HEK293 (cell line): ENCODE measurements around the gene NLGN1.

ENCODE experiments used
- CTCF ChIA-PET: fragments of 350-600 bp; formaldehyde crosslinking; extraction: SDS; loops from one replicate; lab custom pipeline; 2021; ENCODE audit warnings: antibody characterized with exemption; lab: Yijun Ruan, JAX
- POLR2A ChIA-PET: fragments of 300-600 bp; formaldehyde crosslinking; extraction: SDS; loops from one replicate; lab custom pipeline; 2020; ENCODE audit warnings: antibody characterized with exemption, inconsistent platforms; lab: Yijun Ruan, JAX
- H3K27ac ChIP-seq: fragments of 200-500 bp; sonication (Bioruptor generic); 2 replicates; pipeline ENCODE4 v1.5.1; 2014; ENCODE audit warnings: low read depth, low read length, control low read depth, inconsistent platforms; ENCODE audit errors: extremely low read depth
- H3K36me3 ChIP-seq, 2 experiments: fragments of 200-500 bp in 1 of 2; sonication (Bioruptor generic) in 1 of 2; 1 replicate in 1 of 2; 2 replicates in 1 of 2; pipeline ENCODE4 v1.5.1; 2014 to 2017; ENCODE audit warnings: inconsistent platforms in 2 of 2, low read length in 2 of 2; ENCODE audit not compliant: control insufficient read depth in 2 of 2, insufficient read depth in 1 of 2
- H3K4me1 ChIP-seq: fragments of 200-500 bp; sonication (Bioruptor generic); 2 replicates; pipeline ENCODE4 v1.5.1; 2014; ENCODE audit warnings: mild to moderate bottlenecking, low read length, inconsistent platforms; ENCODE audit not compliant: control insufficient read depth, insufficient read depth
- H3K4me3 ChIP-seq: 2 replicates; pipeline ENCODE4 v1.5.1; 2011; ENCODE audit warnings: low read depth, mild to moderate bottlenecking, control low read depth, low read length, moderate library complexity
- H3K9me3 ChIP-seq: fragments of 200-500 bp; sonication (Bioruptor generic); 2 replicates; pipeline ENCODE4 v1.5.1; 2014; ENCODE audit warnings: low read depth, low read length, inconsistent platforms; ENCODE audit not compliant: control insufficient read depth, insufficient read depth
- FEZF1 ChIP-seq: fragments of 450-650 bp; formaldehyde crosslinking; IDR thresholded peaks from 2 replicates; pipeline ENCODE4 v1.5.1; 2016; ENCODE audit warnings: missing biosample characterization, missing genetic modification characterization
- GLIS2 ChIP-seq: fragments of 450-650 bp; formaldehyde crosslinking; IDR thresholded peaks from 2 replicates; pipeline ENCODE4 v1.5.1; 2016; ENCODE audit warnings: missing biosample characterization, missing genetic modification characterization
- HIC1 ChIP-seq: fragments of 450-650 bp; formaldehyde crosslinking; IDR thresholded peaks from 2 replicates; pipeline ENCODE4 v1.5.1; 2016; ENCODE audit warnings: missing biosample characterization, missing genetic modification characterization
- MEIS1 ChIP-seq: sonication (generic); formaldehyde crosslinking; IDR thresholded peaks from 2 replicates; pipeline ENCODE4 v1.8.1; 2022; ENCODE audit warnings: missing genetic modification reagents, mild to moderate bottlenecking, borderline replicate concordance
- MZF1 ChIP-seq: fragments of 450-650 bp; formaldehyde crosslinking; IDR thresholded peaks from 2 replicates; pipeline ENCODE4 v1.5.1; 2017; ENCODE audit warnings: missing biosample characterization, missing genetic modification characterization, borderline replicate concordance
- WT1 ChIP-seq: fragments of 450-650 bp; formaldehyde crosslinking; IDR thresholded peaks from 2 replicates; pipeline ENCODE4 v1.5.1; 2016; ENCODE audit warnings: missing biosample characterization, missing genetic modification characterization
- YY2 ChIP-seq: fragments of 450-650 bp; formaldehyde crosslinking; IDR thresholded peaks from 2 replicates; pipeline ENCODE4 v1.5.1; 2016; ENCODE audit warnings: missing biosample characterization, missing genetic modification characterization
- ZBTB1 ChIP-seq: fragments of 450-650 bp; formaldehyde crosslinking; IDR thresholded peaks from 2 replicates; pipeline ENCODE4 v1.5.1; 2016; ENCODE audit warnings: missing biosample characterization, missing genetic modification characterization
- ZBTB7A ChIP-seq: fragments of 450-650 bp; formaldehyde crosslinking; IDR thresholded peaks from 2 replicates; pipeline ENCODE4 v1.5.1; 2016; ENCODE audit warnings: low read depth, missing biosample characterization, missing genetic modification characterization
- ZBTB8A ChIP-seq: fragments of 450-650 bp; formaldehyde crosslinking; IDR thresholded peaks from 2 replicates; pipeline ENCODE4 v1.5.1; 2016; ENCODE audit warnings: missing biosample characterization, missing genetic modification characterization
- ZFHX2 ChIP-seq: fragments of 450-650 bp; formaldehyde crosslinking; conservative IDR thresholded peaks from 2 replicates; pipeline ENCODE4 v1.5.1; 2016; ENCODE audit warnings: missing biosample characterization, missing genetic modification characterization
- ZFP37 ChIP-seq: fragments of 450-650 bp; formaldehyde crosslinking; IDR thresholded peaks from 2 replicates; pipeline ENCODE4 v1.5.1; 2016; ENCODE audit warnings: missing biosample characterization, missing genetic modification characterization
- ZFP41 ChIP-seq: fragments of 450-650 bp; formaldehyde crosslinking; IDR thresholded peaks from 2 replicates; pipeline ENCODE4 v1.5.1; 2016; ENCODE audit warnings: missing biosample characterization, missing genetic modification characterization, borderline replicate concordance
- ZNF138 ChIP-seq: fragments of 450-650 bp; formaldehyde crosslinking; IDR thresholded peaks from 2 replicates; pipeline ENCODE4 v1.5.1; 2016; ENCODE audit warnings: missing biosample characterization, missing genetic modification characterization, borderline replicate concordance
- ZNF302 ChIP-seq: fragments of 450-650 bp; formaldehyde crosslinking; IDR thresholded peaks from 2 replicates; pipeline ENCODE4 v1.5.1; 2016; ENCODE audit warnings: missing biosample characterization, missing genetic modification characterization, low read depth
- ZNF335 ChIP-seq: fragments of 450-650 bp; formaldehyde crosslinking; conservative IDR thresholded peaks from 2 replicates; pipeline ENCODE4 v1.5.1; 2016; ENCODE audit warnings: missing biosample characterization, missing genetic modification characterization
- ZNF341 ChIP-seq: fragments of 450-650 bp; formaldehyde crosslinking; IDR thresholded peaks from 2 replicates; pipeline ENCODE4; 2016; ENCODE audit warnings: low read depth, missing biosample characterization, missing genetic modification characterization
- ZNF366 ChIP-seq: fragments of 450-650 bp; formaldehyde crosslinking; conservative IDR thresholded peaks from 2 replicates; pipeline ENCODE4 v1.5.1; 2016; ENCODE audit warnings: missing biosample characterization, missing genetic modification characterization
- ZNF433 ChIP-seq: fragments of 450-650 bp; formaldehyde crosslinking; IDR thresholded peaks from 2 replicates; pipeline ENCODE4 v1.5.1; 2016; ENCODE audit warnings: missing biosample characterization, missing genetic modification characterization, low read depth
- ZNF48 ChIP-seq: fragments of 450-650 bp; formaldehyde crosslinking; IDR thresholded peaks from 2 replicates; pipeline ENCODE4 v1.5.1; 2016; ENCODE audit warnings: missing biosample characterization, missing genetic modification characterization
- ZNF600 ChIP-seq: fragments of 450-650 bp; formaldehyde crosslinking; IDR thresholded peaks from 2 replicates; pipeline ENCODE4 v1.5.1; 2016; ENCODE audit warnings: missing biosample characterization, missing genetic modification characterization
- ZNF621 ChIP-seq: fragments of 450-650 bp; formaldehyde crosslinking; IDR thresholded peaks from 2 replicates; pipeline ENCODE4 v1.5.1; 2017; ENCODE audit warnings: missing biosample characterization, missing genetic modification characterization
- ZSCAN23 ChIP-seq: fragments of 450-650 bp; formaldehyde crosslinking; IDR thresholded peaks from 2 replicates; pipeline ENCODE4 v1.5.1; 2016; ENCODE audit warnings: missing biosample characterization, missing genetic modification characterization
- ZSCAN5A ChIP-seq: fragments of 450-650 bp; formaldehyde crosslinking; IDR thresholded peaks from 2 replicates; pipeline ENCODE4 v1.5.1; 2016; ENCODE audit warnings: missing biosample characterization, missing genetic modification characterization
- TF ChIP-seq, protein P1 (sequence below): fragments of 450-650 bp; formaldehyde crosslinking; IDR thresholded peaks from 2 replicates; pipeline ENCODE4 v1.5.1; 2016; ENCODE audit warnings: missing biosample characterization, missing genetic modification characterization

Gene NLGN1

DNA sequence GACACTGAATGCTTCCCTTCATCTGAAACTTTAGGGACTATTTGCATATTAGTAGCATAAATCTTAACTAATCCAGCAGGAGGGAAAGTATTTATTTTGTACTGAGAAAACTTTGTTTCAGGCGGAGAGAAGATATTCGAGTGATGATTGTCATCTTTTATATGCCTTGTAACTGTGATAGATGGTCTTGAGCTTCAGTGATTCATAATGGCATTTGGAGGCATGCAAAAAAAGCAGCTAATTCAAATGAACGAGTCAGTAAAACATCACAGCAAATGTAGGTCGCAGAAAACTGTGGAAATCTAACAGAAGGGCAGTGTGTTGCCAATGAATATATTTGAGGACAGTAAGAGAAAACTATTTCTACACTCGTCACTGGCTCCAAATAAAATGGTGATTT is 817.9 kb downstream of the NLGN1 start:
- H3K4me3 ChIP-seq: no peak overlapping the region
- TF ChIP-seq ZSCAN23 (no peak), WT1 (tag by site-specific recombination) (no peak), ZFP41 (tag by site-specific recombination) (no peak), ZNF302 (tag by site-specific recombination) (no peak), ZBTB1 (tag by site-specific recombination) (no peak), ZNF600 (tag by site-specific recombination) (no peak), ZFHX2 (tag by site-specific recombination) (no peak), ZSCAN5A (no peak), MZF1 (tag by site-specific recombination) (no peak), ZNF621 (tag by site-specific recombination) (no peak), GLIS2 (tag by site-specific recombination) (no peak), ZNF366 (no peak), MEIS1 (no peak)
- TF ChIP-seq, all 188 proteins: peak for 0
- ChIA-PET CTCF (interaction anchor here (0.6 kb wide), 1 partner anchor 832 kb away, joined by 3 read pairs; no protein-coding TSS in a partner anchor), POLR2A (no interaction called here)
- Histone ChIP-seq H3K4me1 (no peaks in the 10 kb centered on the region), H3K27ac (no peak overlapping the region), H3K36me3 (no peaks in the 10 kb centered on the region), H3K9me3 (no peaks in the 10 kb centered on the region)

- no peaks in the 10 kb centered on the region for H3K9me3 ChIP-seq
- H3K4me1 ChIP-seq: no peaks in the 10 kb centered on the region
- no peaks in the 10 kb centered on the region for H3K36me3 ChIP-seq
- no peak overlapping the region for H3K4me3 ChIP-seq
- no peak for TF ChIP-seq ZNF341 (tag by site-specific recombination)
- no peak for TF ChIP-seq FEZF1 (tag by site-specific recombination)
- TF ChIP-seq YY2 (tag by site-specific recombination): no peak
- TF ChIP-seq, protein P1, sequence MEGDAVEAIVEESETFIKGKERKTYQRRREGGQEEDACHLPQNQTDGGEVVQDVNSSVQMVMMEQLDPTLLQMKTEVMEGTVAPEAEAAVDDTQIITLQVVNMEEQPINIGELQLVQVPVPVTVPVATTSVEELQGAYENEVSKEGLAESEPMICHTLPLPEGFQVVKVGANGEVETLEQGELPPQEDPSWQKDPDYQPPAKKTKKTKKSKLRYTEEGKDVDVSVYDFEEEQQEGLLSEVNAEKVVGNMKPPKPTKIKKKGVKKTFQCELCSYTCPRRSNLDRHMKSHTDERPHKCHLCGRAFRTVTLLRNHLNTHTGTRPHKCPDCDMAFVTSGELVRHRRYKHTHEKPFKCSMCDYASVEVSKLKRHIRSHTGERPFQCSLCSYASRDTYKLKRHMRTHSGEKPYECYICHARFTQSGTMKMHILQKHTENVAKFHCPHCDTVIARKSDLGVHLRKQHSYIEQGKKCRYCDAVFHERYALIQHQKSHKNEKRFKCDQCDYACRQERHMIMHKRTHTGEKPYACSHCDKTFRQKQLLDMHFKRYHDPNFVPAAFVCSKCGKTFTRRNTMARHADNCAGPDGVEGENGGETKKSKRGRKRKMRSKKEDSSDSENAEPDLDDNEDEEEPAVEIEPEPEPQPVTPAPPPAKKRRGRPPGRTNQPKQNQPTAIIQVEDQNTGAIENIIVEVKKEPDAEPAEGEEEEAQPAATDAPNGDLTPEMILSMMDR (tag by site-specific recombination): no peak
- TF ChIP-seq ZBTB8A (tag by site-specific recombination): no peak
- no peak for TF ChIP-seq ZNF138 (tag by site-specific recombination)
- TF ChIP-seq HIC1 (tag by site-specific recombination): no peak
- no peak for TF ChIP-seq ZNF433 (tag by site-specific recombination)
- TF ChIP-seq ZFP37 (tag by site-specific recombination): no peak
- no peak for TF ChIP-seq ZBTB7A (tag by site-specific recombination)
- no peak for TF ChIP-seq ZSCAN23
- no peak for TF ChIP-seq ZNF335
- TF ChIP-seq ZNF48 (tag by site-specific recombination): no peak
- no peak overlapping the region for H3K27ac ChIP-seq
- CTCF ChIA-PET: no interaction called here
- POLR2A ChIA-PET: no interaction called here
Observed at GRCh38 chr3:174216019-174216418, 818.5 kb downstream of the NLGN1 start.
